Erythroblast (primary cell): ENCODE results near the gene UBE2E2.

ENCODE experiments used
- DNase-seq, 2 experiments: peaks; one replicate each; lab custom pipeline; 2025; lab: John Stamatoyannopoulos, UW
- GATA1 ChIP-seq: IDR thresholded peaks from 2 replicates; pipeline ENCODE4 v1.6.1; 2011; ENCODE audit warnings: low read depth, mild to moderate bottlenecking, control low read depth, low read length, moderate library complexity
- POLR2A ChIP-seq: IDR thresholded peaks from 2 replicates; pipeline ENCODE4 v1.6.1; 2011; ENCODE audit warnings: mild to moderate bottlenecking, low read length

UBE2E2 gene

DNA sequence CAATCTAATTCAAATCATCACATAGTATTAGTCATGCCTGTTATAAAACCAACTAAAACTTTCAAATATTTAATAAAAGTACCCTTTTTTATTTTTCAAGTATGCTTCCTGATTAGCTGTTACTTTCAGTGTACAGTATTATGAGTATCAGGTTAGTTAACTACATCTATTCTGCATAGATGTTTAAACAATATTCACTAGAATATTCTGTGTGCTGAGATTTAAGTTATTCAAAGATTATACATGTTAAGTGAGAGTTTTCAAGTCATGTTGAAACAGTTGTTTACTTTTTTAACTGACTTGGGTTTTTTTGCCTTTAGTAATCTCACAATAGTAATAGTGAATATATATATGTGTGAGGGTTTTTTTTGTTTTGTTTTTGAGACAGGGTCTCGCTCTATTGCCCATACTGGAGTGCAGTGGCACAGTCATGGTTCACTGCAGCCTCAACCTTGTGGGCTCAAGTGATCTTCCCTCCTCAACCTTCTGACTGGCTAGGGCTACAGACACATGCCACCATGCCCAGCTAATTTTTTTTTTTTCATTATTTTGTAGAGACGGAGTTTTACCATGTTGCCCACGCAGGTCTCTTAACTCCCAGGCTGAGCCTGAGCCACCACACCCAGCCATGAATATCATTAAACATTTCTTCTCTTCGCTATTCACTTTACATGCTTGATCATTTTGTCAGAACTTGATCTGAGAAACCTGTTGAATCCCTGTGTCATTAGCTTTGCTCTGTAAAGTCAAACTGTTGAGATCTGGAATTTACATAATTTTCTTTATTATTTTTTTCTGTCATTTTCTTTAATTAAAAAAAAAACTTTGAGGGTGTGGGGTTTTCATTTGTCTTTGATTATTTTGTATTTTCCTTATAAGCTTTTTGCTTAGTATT is 316.4 kb downstream of the UBE2E2 start:
- TF ChIP-seq POLR2A = no peak
- TF ChIP-seq GATA1 = no peak
- DNase-seq = no peak

DNA sequence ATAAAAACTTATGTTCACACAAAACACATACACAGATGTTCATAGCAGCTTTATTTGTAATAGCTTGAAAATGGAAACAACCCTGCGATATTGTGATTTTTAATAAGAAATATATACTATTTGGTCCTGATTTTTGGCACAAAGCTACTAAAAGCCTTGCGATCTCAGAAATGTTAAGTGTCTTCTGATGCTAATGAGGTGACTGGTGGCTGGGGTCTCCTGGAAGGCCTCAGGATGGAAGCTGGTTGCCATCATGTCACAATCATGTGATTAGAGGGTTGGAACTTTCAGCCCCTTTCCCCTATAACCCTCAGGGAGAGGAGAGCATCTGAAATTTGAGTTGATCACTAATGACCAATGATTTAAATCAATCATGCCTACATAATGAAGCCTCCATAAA is 324.2 kb downstream of the UBE2E2 start:
- no peak for DNase-seq
- TF ChIP-seq GATA1 = no peak
- no peak for TF ChIP-seq POLR2A

DNA sequence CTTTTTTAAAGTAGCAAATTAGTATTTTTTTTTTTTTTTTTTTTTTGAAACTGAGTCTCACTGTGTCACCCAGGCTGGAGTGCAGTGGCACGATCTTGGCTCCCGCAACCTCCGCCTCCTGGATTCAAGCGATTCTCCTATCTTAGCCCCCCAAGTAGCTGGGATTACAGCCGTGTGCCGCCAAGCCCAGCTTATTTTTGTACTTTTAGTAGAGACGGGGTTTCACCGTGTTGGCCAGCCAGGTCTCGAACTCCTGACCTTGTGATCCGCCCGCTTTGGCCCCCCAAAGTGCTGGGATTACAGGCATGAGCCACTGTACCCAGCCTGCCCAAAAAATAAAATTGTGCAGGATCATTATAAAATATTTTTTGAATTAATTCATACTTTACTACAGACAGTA is 330.5 kb downstream of the UBE2E2 start:
- no peak for TF ChIP-seq GATA1
- no peak for TF ChIP-seq POLR2A
- no peak for DNase-seq

DNA sequence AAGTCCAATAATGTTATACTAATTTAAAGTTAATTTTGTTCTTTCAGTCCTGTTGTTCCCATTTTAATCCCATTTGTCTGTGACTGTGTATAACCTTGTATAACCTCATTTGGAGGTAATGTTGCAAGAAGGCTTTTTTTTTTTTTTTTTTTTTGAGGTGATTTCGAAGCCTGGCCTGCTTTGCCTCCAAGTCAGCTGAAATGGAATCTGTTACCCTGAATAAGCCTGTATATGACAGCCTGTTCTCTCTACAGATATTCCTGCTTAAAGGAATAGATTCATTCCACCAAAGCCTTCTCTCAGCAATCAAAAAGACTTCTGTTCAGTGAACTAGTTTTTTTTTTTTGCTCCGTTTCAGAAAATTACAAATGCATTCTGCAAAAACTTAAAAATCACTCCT is 330.9 kb downstream of the UBE2E2 start:
- no peak for TF ChIP-seq GATA1
- TF ChIP-seq POLR2A = no peak
- no peak for DNase-seq

DNA sequence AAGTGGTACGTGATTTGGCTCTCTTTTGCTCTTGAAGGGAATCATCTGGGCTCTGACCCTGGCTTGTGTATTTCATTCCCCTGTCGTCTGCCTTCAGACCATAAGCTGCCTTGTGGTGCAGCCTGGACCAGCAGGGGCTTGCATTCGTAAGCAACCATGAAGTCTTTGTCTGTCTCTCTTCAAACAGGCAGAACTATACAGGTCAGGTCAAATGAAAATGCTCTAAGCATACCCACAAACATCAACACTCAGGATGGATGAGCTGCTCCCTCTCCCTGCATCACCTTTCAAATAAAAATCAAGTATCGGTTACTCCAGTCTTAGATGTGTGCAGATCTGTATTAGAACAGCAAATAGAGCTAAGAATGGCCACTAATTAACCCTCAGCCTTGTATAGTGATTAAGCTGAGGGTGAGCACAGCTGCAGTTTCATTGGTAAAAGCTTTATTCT is 334.0 kb downstream of the UBE2E2 start:
- DNase-seq = no peak
- no peak for TF ChIP-seq POLR2A
- no peak for TF ChIP-seq GATA1

DNA sequence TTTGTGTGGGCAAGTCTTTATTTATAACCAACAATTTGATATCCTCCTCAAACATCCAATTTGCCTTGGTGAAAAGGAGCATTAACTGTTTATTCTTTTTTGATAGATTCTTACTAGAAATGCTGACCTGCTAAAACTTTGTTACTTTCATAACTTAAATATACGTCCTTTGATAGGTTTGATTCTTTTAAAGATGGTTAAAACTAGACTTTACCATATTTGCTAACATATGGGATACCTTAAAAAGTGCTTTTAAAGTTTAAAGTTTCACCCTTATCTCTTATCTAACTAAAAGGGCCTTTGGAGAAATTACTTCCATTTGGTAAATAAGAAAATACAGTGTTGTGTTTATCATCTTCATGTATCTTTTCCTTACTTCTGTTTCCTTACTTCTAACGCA is 336.1 kb downstream of the UBE2E2 start:
- no peak for TF ChIP-seq POLR2A
- no peak for TF ChIP-seq GATA1
- no peak for DNase-seq

DNA sequence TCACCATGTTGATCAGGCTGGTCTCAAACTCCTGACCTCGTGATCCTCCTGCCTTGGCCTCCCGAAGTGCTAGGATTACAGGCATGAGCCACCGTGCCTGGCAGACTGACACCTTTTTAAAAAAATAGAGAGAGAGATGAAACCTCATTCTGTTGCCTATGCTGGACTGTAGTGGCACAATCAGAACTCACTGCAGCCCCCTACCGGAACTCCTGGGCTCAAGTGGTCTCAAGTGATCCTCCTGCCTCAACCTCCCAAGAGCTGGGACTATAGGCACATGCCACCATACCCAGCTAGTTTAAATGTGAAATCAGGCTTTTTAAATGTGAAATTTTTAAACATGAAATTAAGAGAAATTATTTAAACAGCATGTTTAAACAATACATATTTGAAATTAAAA is 337.5 kb downstream of the UBE2E2 start:
- TF ChIP-seq GATA1 = no peak
- TF ChIP-seq POLR2A = no peak
- DNase-seq = no peak

DNA sequence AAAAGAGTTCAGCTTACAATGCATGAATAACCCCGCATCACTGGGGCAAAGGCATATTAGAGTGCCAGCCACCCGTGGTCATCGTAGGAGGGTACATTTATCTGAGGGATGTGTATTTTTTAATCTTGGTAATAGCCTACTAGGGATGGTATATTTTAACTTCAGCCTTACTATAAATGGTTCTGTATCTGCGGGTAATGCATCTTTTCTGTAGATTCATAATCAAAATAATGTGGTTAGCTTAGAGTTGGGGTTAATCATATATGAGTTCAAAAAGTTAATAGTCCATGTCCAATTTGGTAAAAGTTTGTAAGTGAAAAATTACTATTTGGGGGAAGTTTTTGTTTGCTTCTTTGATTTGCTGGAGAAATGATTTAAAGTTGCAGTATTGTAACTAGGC is 339.0 kb downstream of the UBE2E2 start:
- TF ChIP-seq POLR2A (no peak), GATA1 (no peak)
- DNase-seq = no peak

DNA sequence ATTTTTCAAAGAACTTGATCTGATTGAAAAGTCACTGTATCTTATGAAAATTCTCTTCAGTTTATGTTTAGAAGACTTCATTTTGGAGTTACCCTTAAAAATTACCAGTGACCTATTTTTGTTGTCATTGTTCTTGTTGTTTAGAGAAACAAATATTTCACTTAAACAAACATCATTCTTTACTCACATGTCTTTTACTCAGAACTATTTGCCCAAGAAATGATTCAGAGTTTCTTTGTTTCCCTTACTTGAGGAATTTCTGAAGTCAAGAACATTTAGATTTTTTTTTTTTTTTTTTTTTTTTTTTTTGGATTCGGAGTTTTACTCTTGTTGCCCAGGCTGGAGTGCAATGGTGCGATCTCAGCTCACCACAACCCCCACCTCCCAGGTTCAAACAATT is 343.1 kb downstream of the UBE2E2 start:
- no peak for DNase-seq
- TF ChIP-seq GATA1 = no peak
- TF ChIP-seq POLR2A = no peak

DNA sequence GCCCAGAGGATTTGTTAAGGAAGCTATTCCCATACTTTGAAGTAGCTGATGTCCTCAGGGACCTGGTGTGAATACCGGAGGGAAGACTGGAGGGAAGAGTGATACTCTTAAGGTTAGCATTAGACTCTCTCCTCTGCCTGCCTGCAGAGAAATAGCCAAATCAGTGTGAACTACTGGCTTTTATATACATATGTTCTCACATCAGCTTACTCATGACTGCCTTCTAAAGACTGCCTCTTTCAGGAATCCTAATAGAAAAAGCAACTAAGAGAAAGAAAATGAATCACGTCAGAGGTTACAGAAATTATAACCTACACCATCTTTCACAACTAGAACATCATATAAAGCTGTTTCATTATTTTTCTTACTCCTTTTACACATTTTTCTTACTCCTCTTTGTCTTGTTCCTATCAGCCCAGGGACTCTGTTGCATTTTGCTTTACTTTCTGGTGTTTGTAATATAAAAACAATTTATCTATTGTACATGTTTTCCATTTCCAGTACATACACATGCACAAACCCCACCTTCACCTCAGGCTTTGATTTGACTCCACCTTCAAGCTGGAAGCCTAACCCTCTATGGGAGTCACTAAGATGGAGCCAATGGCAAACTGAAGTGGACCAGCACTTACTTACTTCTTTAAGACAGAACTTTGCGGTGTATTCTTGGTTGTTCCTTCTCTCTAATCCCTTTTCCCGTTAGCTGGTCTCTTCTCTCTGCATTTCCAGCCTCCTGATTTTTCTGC is 345.0 kb downstream of the UBE2E2 start:
- TF ChIP-seq GATA1 (no peak), POLR2A (no peak)
- DNase-seq = no peak

DNA sequence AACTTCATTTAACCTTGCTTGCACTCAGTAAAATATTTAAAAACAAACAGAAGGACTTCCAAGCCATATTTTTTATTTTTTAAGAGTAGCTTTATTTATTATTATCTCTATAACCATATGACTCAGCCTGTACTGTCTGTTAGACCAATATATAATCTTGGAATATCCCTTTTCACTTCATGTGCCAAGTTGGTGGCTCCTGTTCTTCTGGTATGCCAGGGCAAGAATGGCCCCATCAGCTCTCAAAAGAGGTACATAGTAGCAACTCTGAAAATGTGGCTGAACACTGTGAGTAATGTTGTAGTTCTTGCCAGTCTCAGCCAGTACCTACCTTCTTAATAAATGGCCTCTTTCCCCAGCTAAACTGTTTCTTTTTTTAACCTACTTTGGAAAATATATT is 345.6 kb downstream of the UBE2E2 start:
- no peak for TF ChIP-seq POLR2A
- no peak for TF ChIP-seq GATA1
- DNase-seq = no peak

DNA sequence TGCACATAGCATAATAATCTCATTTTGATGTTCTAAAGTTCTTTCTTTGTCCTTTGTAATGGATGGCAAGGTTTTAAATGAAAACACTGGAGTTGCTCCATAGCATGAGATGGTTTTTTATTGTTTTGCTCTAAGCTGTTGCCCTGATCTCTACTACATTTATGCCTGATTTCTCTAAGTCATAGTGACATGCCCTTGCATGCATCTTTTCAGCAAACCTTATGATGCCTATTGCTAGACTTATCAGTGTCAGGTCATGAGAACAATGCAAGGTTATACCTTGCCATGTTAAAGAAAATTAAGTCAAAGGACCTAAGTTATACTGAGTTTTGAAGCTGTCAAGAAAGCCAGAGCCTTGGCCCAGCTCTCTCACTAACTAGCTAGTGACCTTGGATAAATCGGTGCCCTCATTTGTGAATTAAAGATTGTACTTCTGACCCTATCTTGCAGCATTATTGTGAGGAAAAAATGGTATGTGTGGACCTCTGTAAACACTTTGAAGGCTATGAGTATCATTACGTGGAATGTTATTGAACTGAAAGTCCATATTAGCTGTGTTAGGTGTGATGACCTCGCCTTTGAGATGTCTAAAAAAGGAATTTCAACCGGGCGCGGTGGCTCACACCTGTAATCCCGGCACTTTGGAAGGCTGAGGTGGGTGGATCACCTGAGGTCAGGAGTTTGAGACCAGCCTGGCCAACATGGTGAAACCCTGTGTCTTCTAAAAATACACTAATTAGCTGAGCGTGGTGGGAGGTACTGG is 346.2 kb downstream of the UBE2E2 start:
- DNase-seq = no peak
- TF ChIP-seq GATA1 (no peak), POLR2A (no peak)

DNA sequence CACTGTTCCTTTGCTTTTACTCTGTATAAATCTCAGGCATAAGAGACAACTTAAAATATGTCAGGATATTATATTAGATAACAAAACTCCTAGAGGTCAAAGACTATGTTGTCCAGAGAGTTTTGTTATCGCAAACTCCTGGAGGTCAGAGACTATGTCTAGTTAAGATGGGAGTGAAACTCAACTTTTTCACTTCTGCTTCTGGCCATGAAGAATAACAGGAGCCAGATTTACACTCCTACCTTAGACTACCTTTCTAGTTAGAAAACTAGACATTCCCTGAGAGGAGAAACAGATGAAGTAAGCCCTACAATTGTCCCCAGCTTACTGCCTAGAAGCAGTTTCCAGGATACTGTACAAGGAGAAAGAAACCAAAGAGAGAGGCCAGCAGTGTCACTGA is 347.3 kb downstream of the UBE2E2 start:
- DNase-seq = no peak
- TF ChIP-seq GATA1 (no peak), POLR2A (no peak)
